Psoas muscle (tissue), 8 donors: ENCODE results near the gene SORBS2. TPM values are rescaled to one million over a fixed set of nuclear protein-coding genes. Genes with fewer than 3 reads are reported as not detected.

ENCODE experiments used
- ATAC-seq, 4 donors: fragments of 200-7000 bp; cut with Tn5 transposase; one replicate each; pipeline ENCODE4 v1.9.1; 2020; ENCODE audit warnings: moderate library complexity in 3 of 4, mild to moderate bottlenecking in 2 of 4
- DNase-seq, 2 donors: peaks; one replicate each; pipeline ENCODE4 v3.0.0-alpha.2; 2020
- H3K27ac ChIP-seq: fragments of 200-600 bp; one replicate; pipeline ENCODE4 v1.8.0; 2022
- H3K27me3 ChIP-seq, 3 donors: fragments of 200-600 bp in 1 of 3; one replicate each; pipeline versions ENCODE4 v1.6.1 to v1.8.0; 2013 to 2022; ENCODE audit warnings: low read length in 2 of 3, mild to moderate bottlenecking in 2 of 3, moderate library complexity in 1 of 3; ENCODE audit not compliant: insufficient read depth in 3 of 3
- H3K36me3 ChIP-seq, 2 donors: fragments of 200-600 bp in 1 of 2; one replicate each; pipeline versions ENCODE4 v1.6.1 to v1.8.0; 2013 to 2022; ENCODE audit warnings: low read depth in 1 of 2, mild to moderate bottlenecking in 1 of 2, moderate library complexity in 1 of 2; ENCODE audit not compliant: insufficient read depth in 1 of 2
- H3K4me1 ChIP-seq: fragments of 200-600 bp; one replicate; pipeline ENCODE4 v1.8.0; 2022
- H3K4me3 ChIP-seq: fragments of 200-600 bp; one replicate; pipeline ENCODE4 v1.8.0; 2022; ENCODE audit warnings: mild to moderate bottlenecking
- H3K9me3 ChIP-seq: fragments of 200-600 bp; one replicate; pipeline ENCODE4 v1.8.0; 2022
- whole genome bisulfite sequencing, 3 donors: extraction: QIAGEN DNeasy Blood & Tissue Kit; methylation state at CpG; one replicate each; pipeline versions ENCODE4 v1.1.6 to v1.1.7; 2013; 5-methylcytosine and 5-hydroxymethylcytosine counted together
- intact Hi-C, 2 donors: fragments of 100-400 bp; cut with DNase I; formaldehyde crosslinking; loops; one replicate each; pipeline versions ENCODE4 v1.11.0 to v1.14.2; 2022
- polyA plus RNA-seq, 3 donors: library from polyadenylated mRNA; stranded (reverse); fragments of 200-250 nt; gene quantifications; one replicate each; pipeline ENCODE4 v1.2.3, GENCODE V29; 2013
- total RNA-seq, 4 donors: library from RNA; stranded (reverse); fragmentation: NEBNext Ultra II Directional in 2 of 4; extraction: Animal tissue kit (Norgen Biotek cat#: 25700) in 2 of 4; gene quantifications; one replicate each; pipeline versions ENCODE4 v1.2.1 to v1.2.4, GENCODE V29; 2021 to 2023
- TF ChIP-seq, protein P1 (sequence below): fragments of 200-600 bp; IDR thresholded peaks from one replicate; pipeline ENCODE4 v1.8.0; 2022; ENCODE audit warnings: antibody characterized with exemption
- donor health status: healthy with polysubstance abuse.
- donor health status: DM: no; HTN: no; CAD: no; lungs with moderate emphysema.
- donor health status: Bipolar disorder and iron deficiency.
- donor health status: healthy.
- donor health status: DM: yes; HTN: yes; CAD: no.
- donor health status: DM: no; HTN: no; CAD: no.
- donor health status: DM: no; HTN: no; CAD: no.
- donor health status: DM: yes; HTN: yes; CAD: no.

The SORBS2 gene
- total and polyA plus RNA-seq, 7 donors = 2.5 to 30.4 (median 7.2) TPM

- H3K4me1 ChIP-seq = no peaks in the 10 kb centered on the region
- no peak overlapping the region for H3K4me3 ChIP-seq
- TF ChIP-seq, protein P1, sequence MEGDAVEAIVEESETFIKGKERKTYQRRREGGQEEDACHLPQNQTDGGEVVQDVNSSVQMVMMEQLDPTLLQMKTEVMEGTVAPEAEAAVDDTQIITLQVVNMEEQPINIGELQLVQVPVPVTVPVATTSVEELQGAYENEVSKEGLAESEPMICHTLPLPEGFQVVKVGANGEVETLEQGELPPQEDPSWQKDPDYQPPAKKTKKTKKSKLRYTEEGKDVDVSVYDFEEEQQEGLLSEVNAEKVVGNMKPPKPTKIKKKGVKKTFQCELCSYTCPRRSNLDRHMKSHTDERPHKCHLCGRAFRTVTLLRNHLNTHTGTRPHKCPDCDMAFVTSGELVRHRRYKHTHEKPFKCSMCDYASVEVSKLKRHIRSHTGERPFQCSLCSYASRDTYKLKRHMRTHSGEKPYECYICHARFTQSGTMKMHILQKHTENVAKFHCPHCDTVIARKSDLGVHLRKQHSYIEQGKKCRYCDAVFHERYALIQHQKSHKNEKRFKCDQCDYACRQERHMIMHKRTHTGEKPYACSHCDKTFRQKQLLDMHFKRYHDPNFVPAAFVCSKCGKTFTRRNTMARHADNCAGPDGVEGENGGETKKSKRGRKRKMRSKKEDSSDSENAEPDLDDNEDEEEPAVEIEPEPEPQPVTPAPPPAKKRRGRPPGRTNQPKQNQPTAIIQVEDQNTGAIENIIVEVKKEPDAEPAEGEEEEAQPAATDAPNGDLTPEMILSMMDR = no peak
- 73 to 84% (median 74%) methylated on average over 11 of the region's 11 CpGs for WGBS, 3 donors
- no peak for ATAC-seq
- no peaks in the 10 kb centered on the region for H3K36me3 ChIP-seq
- intact Hi-C loops = no loop called here
- no peak for DNase-seq
- peaks cover 0 to 3% (median 0%) of the 10 kb centered on the region in 3 donors for H3K27me3 ChIP-seq
- H3K9me3 ChIP-seq = no peaks in the 10 kb centered on the region
- H3K27ac ChIP-seq = no peak overlapping the region
Observed at GRCh38 chr4:185778307-185778706, 33.7 kb downstream of the SORBS2 start.

GRCh38 chr4:185775792-185776555 is 36.0 kb downstream of the SORBS2 start:
- no peak overlapping the region for H3K4me3 ChIP-seq
- no peaks in the 10 kb centered on the region for H3K4me1 ChIP-seq
- peaks cover 0 to 3% (median 0%) of the 10 kb centered on the region in 3 donors for H3K27me3 ChIP-seq
- TF ChIP-seq, protein P1 = no peak
- no peaks in the 10 kb centered on the region for H3K36me3 ChIP-seq
- no peak overlapping the region for H3K27ac ChIP-seq
- ATAC-seq (no peak), DNase-seq (no peak)
- 80 to 84% (median 83%) methylated on average over 4 of the region's 4 CpGs for WGBS, 3 donors
- intact Hi-C loops = no loop called here
- no peaks in the 10 kb centered on the region for H3K9me3 ChIP-seq

- no peaks in the 10 kb centered on the region for H3K4me1 ChIP-seq
- H3K9me3 ChIP-seq = peaks cover 6% of the 10 kb centered on the region
- intact Hi-C loops = no loop called here
- DNase-seq (no peak), ATAC-seq (no peak)
- TF ChIP-seq, protein P1 = no peak
- peaks cover 0 to 3% (median 0%) of the 10 kb centered on the region in 3 donors for H3K27me3 ChIP-seq
- H3K36me3 ChIP-seq = no peaks in the 10 kb centered on the region
- H3K4me3 ChIP-seq = peak overlapping the region; percentile 49
- H3K27ac ChIP-seq = peak overlapping the region; percentile 10
- WGBS, 3 donors = 22 to 32% (median 24%) methylated on average over 5 of the region's 5 CpGs
Observed at GRCh38 chr4:185774845-185775680, 36.9 kb downstream of the SORBS2 start.

DNA sequence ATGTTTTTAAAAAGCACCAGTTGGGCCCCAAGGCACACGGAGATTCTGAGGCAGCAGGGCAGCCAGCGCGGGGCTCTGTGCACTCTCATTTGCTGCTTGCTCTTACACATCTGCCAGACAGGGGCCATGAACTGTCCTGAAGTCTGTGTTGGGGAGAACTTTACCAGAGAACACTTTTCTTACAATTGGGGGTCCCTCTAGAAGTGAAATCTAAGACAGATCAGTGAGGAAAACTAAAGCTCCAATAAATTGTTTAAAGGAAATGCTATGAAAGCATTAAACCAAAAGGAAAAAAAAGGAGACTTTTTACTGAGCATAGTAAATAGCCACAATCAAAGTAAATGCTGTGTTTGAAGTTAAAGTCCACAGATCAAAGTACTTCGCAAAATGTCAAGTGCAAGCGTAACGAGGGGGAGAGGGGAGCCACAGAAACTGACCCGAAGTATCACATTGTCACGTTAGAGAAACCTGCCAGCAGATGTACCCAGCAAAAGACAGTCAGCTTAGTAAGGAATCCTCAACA is 37.8 kb downstream of the SORBS2 start:
- Histone ChIP-seq H3K27ac (peak overlapping the region; percentile 10), H3K36me3 (no peaks in the 10 kb centered on the region), H3K4me3 (peak overlapping the region; percentile 49), H3K9me3 (peaks cover 7% of the 10 kb centered on the region), H3K4me1 (no peaks in the 10 kb centered on the region), H3K27me3 (peaks cover 0 to 3% (median 0%) of the 10 kb centered on the region in 3 donors)
- TF ChIP-seq, protein P1 = no peak
- DNase-seq (no peak), ATAC-seq (no peak)
- 55 to 66% (median 64%) methylated on average over 8 of the region's 8 CpGs for WGBS, 3 donors
- intact Hi-C loops = no loop called here
